HEK293 (cell line): ENCODE measurements around the gene ZNF608.

Experiments used
- CTCF ChIA-PET: fragments of 350-600 bp; formaldehyde crosslinking; extraction: SDS; loops from one replicate; lab custom pipeline; 2021; ENCODE audit warnings: antibody characterized with exemption; lab: Yijun Ruan, JAX
- POLR2A ChIA-PET: fragments of 300-600 bp; formaldehyde crosslinking; extraction: SDS; loops from one replicate; lab custom pipeline; 2020; ENCODE audit warnings: antibody characterized with exemption, inconsistent platforms; lab: Yijun Ruan, JAX
- H3K27ac ChIP-seq: fragments of 200-500 bp; sonication (Bioruptor generic); 2 replicates; pipeline ENCODE4 v1.5.1; 2014; ENCODE audit warnings: low read depth, low read length, control low read depth, inconsistent platforms; ENCODE audit errors: extremely low read depth
- H3K36me3 ChIP-seq, 2 experiments: fragments of 200-500 bp in 1 of 2; sonication (Bioruptor generic) in 1 of 2; 1 replicate in 1 of 2; 2 replicates in 1 of 2; pipeline ENCODE4 v1.5.1; 2014 to 2017; ENCODE audit warnings: inconsistent platforms in 2 of 2, low read length in 2 of 2; ENCODE audit not compliant: control insufficient read depth in 2 of 2, insufficient read depth in 1 of 2
- H3K4me1 ChIP-seq: fragments of 200-500 bp; sonication (Bioruptor generic); 2 replicates; pipeline ENCODE4 v1.5.1; 2014; ENCODE audit warnings: mild to moderate bottlenecking, low read length, inconsistent platforms; ENCODE audit not compliant: control insufficient read depth, insufficient read depth
- H3K4me3 ChIP-seq: 2 replicates; pipeline ENCODE4 v1.5.1; 2011; ENCODE audit warnings: low read depth, mild to moderate bottlenecking, control low read depth, low read length, moderate library complexity
- H3K9me3 ChIP-seq: fragments of 200-500 bp; sonication (Bioruptor generic); 2 replicates; pipeline ENCODE4 v1.5.1; 2014; ENCODE audit warnings: low read depth, low read length, inconsistent platforms; ENCODE audit not compliant: control insufficient read depth, insufficient read depth
- EGR2 ChIP-seq: fragments of 450-650 bp; formaldehyde crosslinking; IDR thresholded peaks from 2 replicates; pipeline ENCODE4 v1.5.1; 2016; ENCODE audit warnings: low read depth, missing biosample characterization, missing genetic modification characterization
- KLF17 ChIP-seq: fragments of 450-650 bp; formaldehyde crosslinking; IDR thresholded peaks from 2 replicates; pipeline ENCODE4 v1.5.1; 2016; ENCODE audit warnings: missing biosample characterization, missing genetic modification characterization
- KLF8 ChIP-seq: fragments of 450-650 bp; formaldehyde crosslinking; IDR thresholded peaks from 2 replicates; pipeline ENCODE4 v1.5.1; 2016; ENCODE audit warnings: missing biosample characterization, missing genetic modification characterization
- MYNN ChIP-seq: fragments of 450-650 bp; formaldehyde crosslinking; IDR thresholded peaks from 2 replicates; pipeline ENCODE4 v1.5.1; 2016; ENCODE audit warnings: missing biosample characterization, missing genetic modification characterization, borderline replicate concordance
- MZF1 ChIP-seq: fragments of 450-650 bp; formaldehyde crosslinking; IDR thresholded peaks from 2 replicates; pipeline ENCODE4 v1.5.1; 2017; ENCODE audit warnings: missing biosample characterization, missing genetic modification characterization, borderline replicate concordance
- OSR2 ChIP-seq: fragments of 450-650 bp; formaldehyde crosslinking; IDR thresholded peaks from 2 replicates; pipeline ENCODE4 v1.5.1; 2016; ENCODE audit warnings: missing biosample characterization, missing genetic modification characterization
- PRDM2 ChIP-seq: fragments of 450-650 bp; formaldehyde crosslinking; IDR thresholded peaks from 2 replicates; pipeline ENCODE4 v1.5.1; 2016; ENCODE audit warnings: missing biosample characterization, missing genetic modification characterization, borderline replicate concordance
- ZBTB26 ChIP-seq: fragments of 450-650 bp; formaldehyde crosslinking; optimal IDR thresholded peaks from 2 replicates; pipeline ENCODE3; 2016; ENCODE audit warnings: missing biosample characterization, mild to moderate bottlenecking, missing genetic modification characterization
- ZBTB8A ChIP-seq: fragments of 450-650 bp; formaldehyde crosslinking; IDR thresholded peaks from 2 replicates; pipeline ENCODE4 v1.5.1; 2016; ENCODE audit warnings: missing biosample characterization, missing genetic modification characterization
- ZNF174 ChIP-seq: fragments of 450-650 bp; formaldehyde crosslinking; IDR thresholded peaks from 2 replicates; pipeline ENCODE4 v1.5.0; 2017; ENCODE audit warnings: missing biosample characterization, mild to moderate bottlenecking, missing genetic modification characterization
- ZNF292 ChIP-seq: fragments of 450-650 bp; formaldehyde crosslinking; IDR thresholded peaks from 2 replicates; pipeline ENCODE4 v1.5.1; 2016; ENCODE audit warnings: low read depth, missing biosample characterization, missing genetic modification characterization, borderline replicate concordance
- ZNF513 ChIP-seq: fragments of 450-650 bp; IDR thresholded peaks from 2 replicates; pipeline ENCODE4 v1.5.1; 2018; ENCODE audit warnings: missing biosample characterization, missing genetic modification characterization
- ZNF514 ChIP-seq: fragments of 450-650 bp; formaldehyde crosslinking; IDR thresholded peaks from 2 replicates; pipeline ENCODE4 v1.5.1; 2016; ENCODE audit warnings: missing biosample characterization, missing genetic modification characterization
- ZNF544 ChIP-seq: fragments of 450-650 bp; formaldehyde crosslinking; IDR thresholded peaks from 2 replicates; pipeline ENCODE4 v1.5.0; 2017; ENCODE audit warnings: missing biosample characterization, missing genetic modification characterization

Gene ZNF608

GRCh38 chr5:124702525-124702924 is 43.9 kb downstream of the ZNF608 start (continued):
- TF ChIP-seq PRDM2 (no peak), OSR2 (tag by site-specific recombination) (peak; percentile 38; the same call in 1 of the 2 replicates), ZBTB8A (tag by site-specific recombination) (0 out of 2 replicates have a peak, but pooled peaks have one; percentile 16), MYNN (no peak)

- Histone ChIP-seq H3K4me1 (peaks cover 64% of the 10 kb centered on the region), H3K4me3 (no peak overlapping the region), H3K36me3 (peaks cover 0 to 9% of the 10 kb centered on the region in 2 experiments; a peak in 1 of 3 replicates), H3K9me3 (no peaks in the 10 kb centered on the region), H3K27ac (0 out of 2 replicates have a peak overlapping the region, but pooled peaks have one; percentile 4)
- peak; percentile 51; the same call in 1 of the 2 replicates for TF ChIP-seq MZF1 (tag by site-specific recombination)
- TF ChIP-seq EGR2 = no peak
- ChIA-PET CTCF (no interaction called here), POLR2A (interaction anchor here (1.1 kb wide), 1 partner anchor 9 kb away, joined by 3 read pairs; no protein-coding TSS in a partner anchor)
Observed at GRCh38 chr5:124701873-124702425, 44.5 kb downstream of the ZNF608 start.

- TF ChIP-seq ZNF544 (no peak), ZNF514 (tag by site-specific recombination) (no peak)
- Histone ChIP-seq H3K4me1 (peaks cover 58% of the 10 kb centered on the region), H3K27ac (no peak overlapping the region), H3K9me3 (no peaks in the 10 kb centered on the region), H3K36me3 (peaks cover 0 to 13% of the 10 kb centered on the region in 2 experiments; a peak in 1 of 3 replicates), H3K4me3 (no peak overlapping the region)
- CTCF ChIA-PET = no interaction called here
- POLR2A ChIA-PET = no interaction called here
Observed at GRCh38 chr5:124701016-124701415, 45.4 kb downstream of the ZNF608 start.

- peaks cover 0 to 13% of the 10 kb centered on the region in 2 experiments; a peak in 2 of 3 replicates for H3K36me3 ChIP-seq
- ChIA-PET CTCF (no interaction called here), POLR2A (no interaction called here)
- no peak overlapping the region for H3K27ac ChIP-seq
- H3K4me1 ChIP-seq = peaks cover 53% of the 10 kb centered on the region
- no peak overlapping the region for H3K4me3 ChIP-seq
- H3K9me3 ChIP-seq = no peaks in the 10 kb centered on the region
- no peak for TF ChIP-seq ZNF513 (tag by site-specific recombination)
- TF ChIP-seq ZBTB26 (tag by site-specific recombination) = no peak
- TF ChIP-seq KLF17 (tag by site-specific recombination) = no peak
- no peak for TF ChIP-seq KLF8 (tag by site-specific recombination)
- TF ChIP-seq ZNF292 (tag by site-specific recombination) = no peak
- no peak for TF ChIP-seq ZNF174 (tag by site-specific recombination)
Observed at GRCh38 chr5:124700333-124700732, 46.1 kb downstream of the ZNF608 start.
